ENCODE results near the gene FAM222A.

GRCh38 chr12:109795023-109795422 is 81.4 kb downstream of the FAM222A start:
- TF ChIP-seq, protein P1, sequence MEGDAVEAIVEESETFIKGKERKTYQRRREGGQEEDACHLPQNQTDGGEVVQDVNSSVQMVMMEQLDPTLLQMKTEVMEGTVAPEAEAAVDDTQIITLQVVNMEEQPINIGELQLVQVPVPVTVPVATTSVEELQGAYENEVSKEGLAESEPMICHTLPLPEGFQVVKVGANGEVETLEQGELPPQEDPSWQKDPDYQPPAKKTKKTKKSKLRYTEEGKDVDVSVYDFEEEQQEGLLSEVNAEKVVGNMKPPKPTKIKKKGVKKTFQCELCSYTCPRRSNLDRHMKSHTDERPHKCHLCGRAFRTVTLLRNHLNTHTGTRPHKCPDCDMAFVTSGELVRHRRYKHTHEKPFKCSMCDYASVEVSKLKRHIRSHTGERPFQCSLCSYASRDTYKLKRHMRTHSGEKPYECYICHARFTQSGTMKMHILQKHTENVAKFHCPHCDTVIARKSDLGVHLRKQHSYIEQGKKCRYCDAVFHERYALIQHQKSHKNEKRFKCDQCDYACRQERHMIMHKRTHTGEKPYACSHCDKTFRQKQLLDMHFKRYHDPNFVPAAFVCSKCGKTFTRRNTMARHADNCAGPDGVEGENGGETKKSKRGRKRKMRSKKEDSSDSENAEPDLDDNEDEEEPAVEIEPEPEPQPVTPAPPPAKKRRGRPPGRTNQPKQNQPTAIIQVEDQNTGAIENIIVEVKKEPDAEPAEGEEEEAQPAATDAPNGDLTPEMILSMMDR (conservative IDR thresholded peaks at IDR 0.05), result no peak
- TF ChIP-seq EZH2 (IDR thresholded peaks at IDR 0.05; ENCODE audit: low read depth), result no peak

All from PC-9 (cell line).